Measurements from ENCODE around the gene CFAP92.
A peak's percentile ranks its signal among the peaks of the same experiment; 100 is the strongest.
"Not testable (repeated sequence)": the region's sequence is repeated elsewhere in the genome, so short reads cannot be mapped to it uniquely, and the experiment has no call there.

The CFAP92 gene

DNA sequence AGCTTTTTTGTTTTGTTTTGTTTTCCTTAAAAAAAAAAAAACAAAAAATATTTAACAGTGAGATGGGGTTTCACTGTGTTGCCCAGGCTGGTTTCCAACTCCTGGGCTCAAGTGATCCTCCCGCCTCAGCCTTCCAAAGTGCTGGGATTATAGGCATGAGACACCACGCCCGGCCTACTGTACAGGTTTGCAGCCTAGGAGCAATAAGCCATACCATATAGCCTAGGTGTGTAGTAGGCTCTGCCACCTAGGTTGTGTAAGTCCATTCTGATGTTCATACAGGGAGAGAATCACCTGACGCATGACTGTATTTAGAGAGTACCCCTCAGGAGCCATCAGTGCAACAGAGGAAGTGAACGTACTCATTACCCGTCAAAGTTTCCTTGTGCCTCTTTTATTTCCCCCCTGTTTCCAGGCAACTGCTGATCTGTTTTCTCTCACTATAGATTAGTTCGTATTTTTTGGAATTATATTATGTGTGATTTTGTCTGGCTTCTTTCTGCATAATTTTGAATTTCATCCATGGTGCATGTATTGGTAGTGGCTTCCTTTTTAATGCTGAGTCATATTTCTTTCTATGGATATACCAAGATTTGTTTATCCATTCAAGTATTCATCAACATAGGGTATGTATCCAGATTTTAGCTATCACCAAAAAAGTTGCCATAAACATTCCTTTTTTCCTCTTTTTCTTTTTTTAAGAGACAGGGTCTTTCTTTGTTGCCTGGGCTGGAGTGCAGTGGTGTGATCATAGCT, 104.6 kb downstream of the CFAP92 start:
- no peak for DNase-seq

DNA sequence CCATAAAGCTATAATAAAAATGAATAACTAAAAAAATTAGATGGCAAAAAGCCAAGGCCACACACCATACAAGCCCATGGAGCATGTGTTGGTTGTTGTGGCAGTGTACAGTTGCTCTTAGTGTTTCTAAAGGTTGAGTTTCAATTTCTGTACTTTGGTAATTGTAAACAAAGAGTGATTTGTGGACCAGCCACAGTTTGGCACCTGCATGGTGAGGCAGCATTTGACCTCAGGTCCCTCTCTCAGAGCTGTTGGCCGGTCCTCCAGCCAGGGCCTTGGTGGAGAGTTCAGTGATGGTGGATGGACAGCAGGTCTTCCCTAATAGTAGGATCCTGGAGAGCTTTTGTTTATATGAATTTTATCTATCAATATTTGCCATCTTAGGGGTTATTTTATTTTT, 108.9 kb downstream of the CFAP92 start:
- no peak for DNase-seq

DNA sequence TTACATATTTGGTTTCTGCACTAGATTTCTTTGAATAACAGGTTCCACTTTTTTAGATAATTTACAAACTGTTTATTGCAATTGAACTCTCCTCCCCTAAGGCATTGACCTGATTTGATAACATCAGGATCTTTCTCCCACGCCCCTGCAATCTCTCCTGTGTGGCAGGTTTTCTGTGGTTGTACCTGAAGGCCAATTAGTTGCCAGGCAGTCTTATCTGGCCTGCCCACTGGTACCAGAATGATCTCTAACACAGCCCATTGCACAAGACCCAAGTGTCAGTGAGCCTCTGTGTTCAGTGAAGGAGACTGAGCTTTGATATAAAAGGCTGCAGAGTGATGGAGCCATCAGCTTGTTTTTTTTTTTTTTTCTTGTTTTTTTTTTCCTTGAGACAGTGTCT, 111.2 kb downstream of the CFAP92 start:
- no peak for DNase-seq

DNA sequence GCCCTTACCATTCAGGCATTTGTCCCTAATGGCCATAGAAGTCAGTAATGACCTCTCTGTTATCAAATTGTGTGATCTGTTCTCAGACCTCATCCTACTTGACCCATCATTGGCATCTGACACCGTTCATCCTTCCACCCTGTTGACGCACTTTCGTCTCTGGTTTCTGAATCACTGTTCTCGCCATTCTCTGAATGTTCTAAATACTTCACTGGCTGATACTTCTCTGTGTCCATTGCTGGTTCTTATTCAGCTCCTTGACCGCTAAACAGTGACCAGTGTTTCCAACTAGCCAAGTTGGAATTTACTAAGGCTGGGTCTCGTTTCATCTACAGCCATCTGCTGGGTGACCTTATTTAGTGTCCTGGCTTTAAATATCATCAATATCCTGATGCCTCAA, 112.3 kb downstream of the CFAP92 start:
- no peak for DNase-seq

DNA sequence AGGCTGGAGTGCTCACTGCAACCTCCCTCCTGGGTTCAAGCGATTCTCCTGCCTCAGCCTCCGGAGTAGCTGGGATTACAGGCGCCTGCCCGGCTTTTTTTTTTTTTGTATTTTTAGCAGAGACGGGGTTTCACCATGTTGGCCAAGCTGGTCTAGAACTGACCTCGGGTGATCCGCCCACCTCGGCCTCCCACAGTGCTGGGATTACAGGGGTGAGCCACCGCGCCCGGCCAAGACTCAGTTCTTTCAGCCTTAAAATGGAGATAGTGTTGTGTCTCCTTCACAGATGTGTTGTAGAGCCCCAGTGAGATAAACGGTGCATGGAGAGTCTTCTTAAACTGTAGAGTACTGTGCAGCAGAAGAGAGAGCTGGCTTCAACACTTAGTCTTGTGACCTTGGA, 113.4 kb downstream of the CFAP92 start:
- not testable (repeated sequence) for DNase-seq

DNA sequence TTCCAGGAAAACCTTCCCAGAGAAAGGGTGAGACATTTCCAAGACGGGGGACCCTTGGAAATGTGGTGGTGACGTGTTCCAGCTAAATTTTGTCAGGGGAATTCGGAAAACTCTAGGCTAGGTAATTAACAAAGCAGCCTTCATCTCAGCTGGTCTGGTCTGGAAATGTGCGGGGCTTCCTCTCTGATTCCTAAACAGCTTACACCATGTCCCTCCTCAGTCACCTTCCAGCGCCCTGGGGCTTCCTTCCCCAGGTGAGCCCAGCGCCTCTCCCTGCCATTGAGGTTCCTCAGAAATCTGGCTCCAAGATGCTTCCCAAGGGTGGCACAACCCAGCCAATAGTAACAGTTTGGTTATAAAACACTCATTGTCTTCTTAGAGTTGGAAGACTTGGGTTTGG, 113.9 kb downstream of the CFAP92 start:
- DNase-seq, result no peak

DNA sequence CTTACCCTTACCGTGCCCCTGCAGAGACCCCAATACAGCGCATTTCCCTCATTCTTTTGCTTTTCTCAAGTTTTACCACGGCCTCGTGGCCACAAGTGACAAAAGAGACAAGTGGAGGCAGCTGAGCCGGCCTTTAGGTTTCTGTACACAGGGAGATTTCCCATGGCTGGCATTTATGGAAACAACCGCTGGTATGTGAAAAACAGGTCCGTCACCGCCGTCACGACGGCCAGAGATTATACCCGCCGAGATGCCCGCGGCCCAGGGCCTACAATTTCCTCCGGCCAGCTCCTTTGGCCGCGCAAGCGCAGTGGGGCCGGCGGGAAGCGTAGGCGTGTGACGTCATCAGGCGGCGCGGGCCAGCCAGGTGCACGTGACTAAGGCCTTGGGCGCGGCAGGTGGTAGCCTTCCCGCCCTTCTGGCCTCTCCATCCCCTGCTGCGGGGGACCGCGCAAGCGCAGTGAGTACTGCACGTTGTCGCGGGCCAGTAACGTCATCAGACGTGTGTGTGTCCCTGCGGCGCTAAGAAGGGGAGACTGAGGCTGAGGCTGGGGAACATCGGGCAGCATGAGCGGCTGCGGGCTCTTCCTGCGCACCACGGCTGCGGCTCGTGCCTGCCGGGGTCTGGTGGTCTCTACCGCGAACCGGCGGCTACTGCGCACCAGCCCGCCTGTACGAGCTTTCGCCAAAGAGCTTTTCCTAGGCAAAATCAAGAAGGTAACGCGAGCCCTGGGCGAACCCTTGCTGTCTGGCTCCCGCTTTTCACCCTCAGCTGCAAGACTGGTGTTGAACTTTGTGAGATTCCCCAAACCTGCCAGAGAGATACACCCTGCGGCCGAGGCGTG, 114.5 kb downstream of the CFAP92 start, which contains the start of gene ACAD9:
Gene ACAD9, plus strand, starts transcription at position 496 of the 845 bp plus-strand sequence. Its CDS starts 72 bp downstream, at position 568.
- peak; percentile 88 for DNase-seq

DNA sequence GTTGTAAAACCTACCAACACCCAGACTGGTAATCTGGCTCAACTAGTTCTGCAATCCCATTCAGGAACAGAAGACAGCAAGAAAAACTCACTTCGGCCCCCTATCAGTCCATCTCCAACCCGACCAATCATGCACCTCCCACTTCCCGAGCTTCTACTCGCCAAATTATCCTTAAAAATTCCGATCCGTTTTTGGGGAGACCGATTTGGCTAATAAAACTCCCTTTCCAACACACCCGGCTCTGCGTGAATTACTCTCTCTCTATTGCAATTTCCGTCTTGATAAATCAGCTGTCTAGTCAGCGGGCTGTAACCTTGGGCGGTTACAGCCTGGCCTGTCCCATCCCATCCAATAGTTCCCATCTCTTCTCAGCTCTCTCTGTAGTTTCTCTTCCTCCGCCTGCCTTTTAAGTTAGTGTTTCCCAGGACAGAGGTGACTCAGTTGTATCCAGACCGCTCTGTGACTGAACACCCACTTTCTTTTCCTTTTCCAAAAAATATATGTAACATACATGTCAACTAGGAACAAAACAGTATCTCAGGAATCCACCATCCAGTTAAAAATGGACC, 115.2 kb downstream of the CFAP92 start:
- no peak for DNase-seq

DNA sequence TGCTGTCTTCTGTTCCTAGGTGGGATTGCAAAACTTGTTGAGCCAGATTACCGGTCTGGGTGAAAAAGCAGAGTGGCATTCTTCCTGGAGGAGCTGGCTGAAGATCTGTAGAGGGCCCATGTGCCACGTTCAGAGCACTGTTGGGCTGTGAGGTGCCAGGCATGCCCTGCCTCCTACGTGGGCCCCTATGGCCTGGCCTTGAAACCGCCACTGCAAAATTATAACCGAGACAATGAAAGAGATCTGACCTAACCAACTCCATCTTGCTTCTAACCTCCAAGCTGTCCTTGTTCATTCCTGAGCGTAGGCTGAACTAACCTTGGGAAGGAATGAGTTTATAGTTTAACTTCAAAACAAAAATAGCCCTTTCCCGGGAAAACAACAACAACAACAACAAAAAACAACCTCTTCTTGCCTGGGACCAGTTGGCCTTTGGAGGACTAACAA, 115.8 kb downstream of the CFAP92 start:
- DNase-seq, result no peak

DNA sequence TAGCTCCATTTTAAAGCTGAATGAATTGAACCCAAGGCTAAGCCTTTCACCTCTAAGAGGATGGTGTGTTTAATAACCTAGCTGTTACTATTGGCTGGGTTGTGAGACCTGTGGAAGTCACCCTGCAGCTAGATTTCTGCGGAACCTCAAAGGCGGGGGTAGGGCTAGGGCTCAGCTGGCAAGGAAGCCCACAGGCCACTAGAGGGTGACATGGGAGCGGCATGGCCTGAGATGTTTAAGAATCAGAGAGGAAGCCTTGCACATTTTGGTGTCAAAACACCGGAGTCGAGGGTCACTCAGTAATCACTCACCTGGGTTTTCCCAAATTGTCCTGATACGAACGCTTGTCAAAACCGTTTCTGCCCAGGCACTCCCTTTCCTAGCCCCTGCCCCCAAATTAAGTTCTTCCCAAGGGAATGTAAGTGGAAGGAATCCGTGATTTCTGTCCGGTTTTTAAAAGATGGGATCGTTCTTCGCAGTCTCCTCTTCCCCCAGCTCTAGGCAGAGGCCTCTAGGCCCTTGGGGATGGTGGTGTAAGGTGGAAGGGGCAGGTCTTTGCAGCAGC, 118.2 kb downstream of the CFAP92 start:
- DNase-seq, result no peak

DNA sequence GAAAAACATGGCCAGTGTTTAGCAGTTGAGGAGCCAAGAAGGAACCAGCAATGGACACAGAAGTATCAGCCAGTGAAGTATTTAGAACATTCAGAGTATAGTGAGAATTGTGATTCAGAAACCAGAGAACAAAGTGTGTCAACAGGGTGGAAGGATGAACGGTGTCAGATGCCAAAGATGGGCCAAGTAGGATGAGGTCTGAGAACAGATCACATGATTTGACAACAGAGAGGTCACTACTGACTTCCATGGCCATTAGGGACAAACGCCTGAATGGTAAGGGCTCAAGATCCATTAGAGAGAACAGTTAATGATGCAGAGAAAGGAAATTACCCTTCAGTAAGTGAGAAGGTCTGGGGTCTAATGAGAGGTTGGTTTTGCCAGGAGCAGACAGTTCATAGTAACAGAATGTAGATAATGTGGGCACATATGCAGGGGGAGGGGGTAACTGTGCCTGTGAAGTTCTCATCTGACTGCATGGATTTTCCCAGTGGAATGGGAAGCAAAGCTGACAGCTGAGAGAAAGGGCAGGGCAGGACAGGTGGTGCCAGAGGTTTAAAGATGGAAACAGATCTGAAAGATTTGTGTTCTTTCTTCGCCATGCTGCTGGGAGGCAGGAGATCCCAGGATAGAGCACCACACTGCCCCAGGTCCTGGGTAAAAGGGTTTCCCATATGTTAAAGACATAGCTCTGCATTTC, 119.2 kb downstream of the CFAP92 start:
- peak; percentile 7 for DNase-seq

DNA sequence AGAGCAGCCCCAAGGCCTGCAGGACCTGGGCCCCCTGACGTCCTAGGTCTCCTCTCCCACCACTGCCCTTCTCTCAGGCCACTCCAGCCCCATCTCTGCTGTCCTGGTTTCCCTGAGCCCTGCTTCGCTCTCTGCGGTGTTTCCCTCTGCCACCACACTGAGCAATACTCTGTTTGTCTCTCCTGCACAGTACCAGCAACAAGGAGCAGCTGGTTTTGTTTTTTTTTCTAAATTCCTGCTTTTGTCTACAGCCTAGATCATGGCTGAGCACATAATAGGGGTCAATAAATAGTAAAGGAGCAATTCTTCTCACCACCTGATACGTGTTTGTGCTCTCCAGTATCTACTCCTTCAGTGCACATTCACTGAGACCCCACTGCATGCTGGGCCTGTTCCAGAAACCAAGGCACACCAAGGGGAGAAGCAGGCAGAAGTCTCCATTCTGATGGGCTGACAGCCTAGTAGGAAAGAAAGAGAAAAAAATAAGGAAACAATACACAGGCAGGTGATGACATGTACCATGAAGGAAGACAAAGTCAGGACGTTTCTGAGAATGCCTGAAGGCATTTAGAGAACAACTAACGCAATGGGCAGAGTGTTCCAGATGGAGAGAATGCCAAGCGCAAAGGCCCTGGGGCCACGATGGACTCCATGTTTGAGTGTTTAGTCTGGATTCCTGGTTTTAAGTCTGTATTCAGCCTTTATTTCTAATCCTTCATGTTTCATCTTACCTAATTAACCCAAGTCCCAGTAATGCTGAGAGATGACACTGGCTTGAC, 120.4 kb downstream of the CFAP92 start:
- DNase-seq, result no peak

DNA sequence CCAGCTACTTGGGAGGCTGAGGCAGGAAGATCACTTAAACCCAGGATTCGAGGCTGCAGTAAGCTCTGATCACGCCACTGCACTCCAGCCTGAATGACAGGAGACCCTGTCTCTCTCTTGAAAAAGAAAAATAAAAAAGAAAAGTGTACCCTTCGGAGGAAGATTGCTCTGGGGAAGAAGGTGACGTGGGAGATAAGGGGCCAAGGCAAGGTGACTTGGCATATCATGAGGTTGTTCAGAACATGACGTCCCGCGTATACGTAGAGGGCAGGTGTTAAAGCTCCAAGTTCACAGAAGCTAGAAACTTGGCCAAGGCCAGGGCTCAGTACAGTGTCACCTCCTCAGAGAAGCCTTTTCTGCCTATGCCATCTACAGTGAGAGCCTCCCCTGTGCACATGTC, 121.1 kb downstream of the CFAP92 start:
- DNase-seq, result no peak

DNA sequence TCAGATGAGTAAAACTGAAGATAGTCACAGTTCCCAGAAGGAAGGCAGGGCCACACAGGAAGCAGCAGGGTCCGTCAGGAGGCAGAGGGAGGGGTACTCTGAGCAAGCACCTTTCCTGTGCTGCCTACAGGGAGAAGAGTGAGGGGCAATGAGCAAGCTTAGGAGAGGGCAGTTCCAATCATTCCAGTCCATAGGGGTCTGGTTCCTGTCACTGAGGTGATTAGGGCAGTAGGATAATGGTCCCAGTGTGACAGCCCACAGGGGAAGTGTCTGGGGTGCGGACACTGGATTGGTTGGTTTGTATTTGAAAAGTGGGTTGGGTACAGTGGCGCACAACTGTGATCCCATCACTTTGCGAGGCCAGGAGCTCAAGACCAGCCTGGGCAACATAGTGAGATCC, 121.6 kb downstream of the CFAP92 start:
- DNase-seq, result no peak

DNA sequence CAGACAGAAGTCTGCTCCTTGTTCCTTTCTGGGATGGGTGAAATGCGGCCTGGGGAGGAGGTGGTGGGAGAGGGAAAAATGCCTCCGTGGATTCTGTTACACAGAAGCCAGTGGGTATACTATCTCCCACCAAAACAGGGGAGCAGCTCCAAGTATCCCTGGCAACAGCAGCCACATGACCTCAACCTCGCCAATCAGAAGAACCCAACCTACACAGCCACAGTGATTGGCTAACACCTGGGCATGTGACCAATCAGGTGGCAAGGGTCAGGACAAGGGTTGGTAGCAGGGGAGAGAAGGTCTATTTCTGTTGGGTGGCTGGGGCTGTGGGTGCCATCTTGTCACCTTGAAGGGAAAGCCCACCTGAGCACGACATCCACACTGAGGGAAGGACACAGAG, 123.5 kb downstream of the CFAP92 start:
- no peak for DNase-seq

DNA sequence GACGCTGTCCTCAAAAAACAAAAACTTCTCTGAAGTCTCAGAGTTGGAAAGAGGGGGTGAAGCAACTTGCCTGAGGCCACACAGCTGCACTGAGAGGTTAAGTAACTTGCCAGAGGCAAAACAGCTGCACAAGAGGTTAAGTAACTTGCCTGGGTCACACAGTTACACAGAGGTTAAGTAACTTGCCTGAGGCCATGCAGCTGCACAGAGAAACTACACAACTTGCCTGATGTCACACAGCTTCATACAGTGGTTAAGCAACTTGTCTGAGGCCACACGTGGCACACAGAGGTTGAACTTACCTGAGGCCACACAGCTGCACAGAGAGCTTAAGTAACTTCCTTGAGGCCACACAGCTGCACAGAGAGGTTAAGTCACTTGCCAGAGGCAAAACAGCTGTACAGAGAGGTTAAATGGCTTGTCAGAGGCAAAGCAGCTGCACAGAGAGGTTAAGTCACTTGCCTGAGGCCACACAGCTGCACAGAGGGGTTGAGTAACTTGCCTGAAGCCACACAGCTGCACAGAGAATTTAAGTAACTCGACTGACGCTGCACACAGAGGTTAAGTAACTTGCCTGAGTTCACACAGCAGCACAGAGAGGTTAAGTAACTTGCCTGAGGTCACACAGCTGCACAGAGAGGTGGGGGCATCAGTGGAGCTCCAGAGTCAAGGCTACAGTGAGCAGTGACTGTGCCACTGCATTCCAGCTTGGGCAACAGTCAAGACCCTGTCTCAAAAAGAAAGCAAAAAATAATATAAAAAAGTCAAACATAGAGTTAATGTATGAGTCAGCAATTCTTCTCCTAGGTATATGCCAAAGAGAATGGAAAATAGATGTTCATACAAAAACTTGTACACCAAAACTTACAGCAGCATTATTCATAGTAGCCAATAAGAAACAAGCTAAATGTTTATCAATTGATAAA, 126.4 kb downstream of the CFAP92 start:
- DNase-seq, result no peak

DNA sequence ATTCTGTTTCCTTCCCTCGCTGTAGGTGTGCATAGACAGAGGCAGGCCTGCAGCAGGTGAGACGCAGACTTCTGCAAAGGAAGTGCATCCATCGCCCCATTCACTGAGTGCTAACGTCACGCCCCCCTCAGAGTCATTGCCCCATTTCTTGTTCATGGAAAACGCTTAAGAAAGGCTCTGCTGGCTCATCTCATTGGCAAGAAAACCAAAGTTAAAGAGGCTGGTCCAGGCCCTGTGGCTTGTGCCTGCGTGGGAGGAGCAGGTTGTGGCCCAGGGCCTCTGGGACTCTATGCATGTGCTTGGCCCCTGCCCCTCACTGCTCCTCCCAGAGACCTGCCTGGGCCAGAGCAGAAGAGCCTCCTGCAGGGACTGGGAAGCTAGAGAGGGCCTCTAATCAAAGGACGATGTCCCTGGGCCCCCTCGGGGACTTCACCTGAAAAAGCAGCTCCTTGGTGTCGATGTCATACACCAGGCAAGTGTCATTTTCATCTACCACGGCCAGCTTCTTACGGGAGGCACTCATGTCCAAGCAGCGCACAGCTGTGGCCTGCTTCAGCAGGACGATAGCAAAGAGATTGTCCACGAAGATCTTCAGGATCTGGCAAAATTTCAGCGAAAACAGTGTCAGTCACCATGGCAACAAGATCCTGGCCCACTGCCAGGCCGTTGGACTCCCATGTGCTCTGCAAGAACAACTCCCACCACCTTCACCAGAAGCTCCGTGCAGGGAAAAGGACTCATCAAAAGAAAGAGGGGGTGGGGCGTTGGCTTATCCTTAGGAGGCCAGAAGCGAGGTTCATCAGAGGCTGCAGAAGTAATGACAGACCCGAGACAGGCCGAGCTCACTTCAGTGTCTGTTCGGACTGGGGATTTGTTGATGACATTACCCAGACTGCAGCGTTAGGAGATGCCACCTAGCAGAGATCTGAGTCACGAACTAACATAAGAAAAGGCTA, 128.7 kb downstream of the CFAP92 start:
- not testable (repeated sequence) for DNase-seq

DNA sequence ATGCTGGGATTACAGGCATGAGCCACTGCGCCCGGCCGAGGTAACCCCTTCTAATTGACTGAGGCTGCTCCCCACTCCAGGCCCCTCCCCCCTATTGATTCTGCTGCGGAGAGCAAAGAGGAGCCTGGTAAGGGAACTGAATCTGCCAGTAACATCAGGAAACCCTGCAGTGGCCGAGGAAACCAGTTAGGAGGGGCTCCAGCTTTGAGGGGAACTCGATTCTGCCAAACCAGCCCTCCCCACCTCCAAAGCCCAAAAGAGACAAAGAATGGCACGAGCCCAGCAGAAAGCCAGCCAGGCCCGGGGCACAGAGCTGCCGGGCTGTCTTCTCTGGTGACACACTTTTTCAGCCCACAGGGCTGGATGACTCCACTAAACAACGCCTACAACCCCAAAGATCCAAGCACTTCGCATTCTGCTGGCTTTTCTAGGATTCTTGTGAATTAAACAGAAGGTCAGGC, 129.5 kb downstream of the CFAP92 start:
- DNase-seq, result no peak

DNA sequence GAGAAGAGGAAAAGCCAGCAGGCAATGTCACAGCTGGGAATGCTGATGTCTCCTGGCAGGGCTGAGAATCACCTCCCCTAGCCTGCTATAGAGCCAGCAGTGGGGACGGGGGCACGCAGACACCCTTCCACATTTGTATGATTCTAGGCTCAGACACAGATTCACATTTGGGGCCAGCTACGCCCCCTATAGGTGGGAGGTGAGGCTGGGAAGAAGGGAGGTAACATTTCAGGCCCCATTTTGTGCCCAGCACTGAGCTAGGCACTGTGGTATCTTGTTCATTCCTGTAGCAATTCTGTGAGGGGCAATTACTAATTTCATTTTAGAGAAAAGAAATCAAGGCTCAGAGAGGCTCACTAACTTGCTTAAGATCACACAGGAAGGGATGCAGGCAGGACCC, 130.3 kb downstream of the CFAP92 start:
- DNase-seq, result no peak
